ENCODE data around the gene IRAK1.
A peak's percentile ranks its signal among the peaks of the same experiment; 100 is the strongest.

The IRAK1 gene

GRCh38 chrX:154019061-154019621 is 561 bp downstream of the IRAK1 start:
- DNase-seq (ENCODE audit: low read depth): no peak

GRCh38 chrX:154018518-154019060 is 1.1 kb downstream of the IRAK1 start:
- no peak for DNase-seq (ENCODE audit: low read depth)

GRCh38 chrX:154017766-154018517 is 1.8 kb downstream of the IRAK1 start:
- no peak for DNase-seq (ENCODE audit: low read depth)

GRCh38 chrX:154016366-154017076 is 3.2 kb downstream of the IRAK1 start:
- DNase-seq (ENCODE audit: low read depth): no peak

GRCh38 chrX:154015581-154016264 is 4.0 kb downstream of the IRAK1 start:
- DNase-seq (ENCODE audit: low read depth): no peak

- DNase-seq (ENCODE audit: low read depth): no peak
These were observed 5.0 kb downstream of the IRAK1 start for GRCh38 chrX:154014429-154015380.

- no peak for DNase-seq (ENCODE audit: low read depth)
These were observed 5.9 kb downstream of the IRAK1 start for GRCh38 chrX:154013614-154014360.

GRCh38 chrX:154013001-154013421 is 6.7 kb downstream of the IRAK1 start:
- DNase-seq (ENCODE audit: low read depth): no peak

- no peak for DNase-seq (ENCODE audit: low read depth)
These were observed 7.2 kb downstream of the IRAK1 start for GRCh38 chrX:154012336-154012991.

- no peak for DNase-seq (ENCODE audit: low read depth)
These were observed 8.0 kb downstream of the IRAK1 start for GRCh38 chrX:154011376-154012335.

GRCh38 chrX:154010330-154011087 is 9.2 kb downstream of the IRAK1 start:
- DNase-seq (ENCODE audit: low read depth): peak; percentile 84

- DNase-seq (ENCODE audit: low read depth): no peak
These were observed 11.2 kb downstream of the IRAK1 start for GRCh38 chrX:154008521-154008920.

GRCh38 chrX:154006947-154007346 is 12.8 kb downstream of the IRAK1 start:
- DNase-seq (ENCODE audit: low read depth): no peak

GRCh38 chrX:154004315-154004714 is 15.4 kb downstream of the IRAK1 start:
- no peak for DNase-seq (ENCODE audit: low read depth)

- peak; percentile 89 for DNase-seq (ENCODE audit: low read depth)
These were observed 17.4 kb downstream of the IRAK1 start for GRCh38 chrX:154002215-154002719.

- DNase-seq (ENCODE audit: low read depth): no peak
These were observed 19.7 kb downstream of the IRAK1 start for GRCh38 chrX:154000051-154000450.

GRCh38 chrX:153999359-154000037 is 20.2 kb downstream of the IRAK1 start:
- no peak for DNase-seq (ENCODE audit: low read depth)
